NCI-H774 (cell line): ENCODE measurements around the gene SLC39A7.
"Not testable (repeated sequence)": the region's sequence is repeated elsewhere in the genome, so short reads cannot be mapped to it uniquely, and the experiment has no call there.

Experiments
- DNase-seq: peaks from one replicate; lab custom pipeline; 2025; lab: John Stamatoyannopoulos, UW

The SLC39A7 gene

DNA sequence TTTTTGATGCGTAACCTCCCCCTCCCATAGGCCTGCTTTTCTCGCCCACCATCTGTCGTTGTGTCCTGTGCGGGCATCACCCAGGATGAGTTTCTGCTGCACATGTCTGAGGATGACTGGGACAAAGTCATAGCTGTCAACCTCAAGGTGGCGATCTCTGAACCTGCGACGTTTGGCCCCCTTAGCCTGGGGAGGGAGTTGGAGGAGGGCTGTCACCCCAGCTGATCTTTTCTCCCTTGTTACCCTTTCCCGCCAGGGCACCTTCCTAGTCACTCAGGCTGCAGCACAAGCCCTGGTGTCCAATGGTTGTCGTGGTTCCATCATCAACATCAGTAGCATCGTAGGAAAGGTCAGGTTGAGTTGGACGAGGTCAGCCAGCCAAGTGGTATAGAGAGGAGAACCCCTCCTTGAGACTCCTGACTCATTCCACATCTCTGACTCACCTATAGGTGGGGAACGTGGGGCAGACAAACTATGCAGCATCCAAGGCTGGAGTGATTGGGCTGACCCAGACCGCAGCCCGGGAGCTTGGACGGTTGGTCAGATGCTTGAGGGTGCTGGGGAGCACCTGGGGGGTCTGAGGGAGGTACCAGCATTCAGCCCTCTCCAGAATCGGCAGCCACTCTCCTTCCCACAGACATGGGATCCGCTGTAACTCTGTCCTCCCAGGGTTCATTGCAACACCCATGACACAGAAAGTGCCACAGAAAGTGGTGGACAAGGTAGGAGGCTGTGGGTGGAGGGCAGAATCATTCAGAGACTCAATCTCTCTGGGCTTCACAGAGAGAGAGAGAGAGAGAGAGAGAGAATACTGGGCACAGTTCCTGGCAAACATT is 4.7 kb downstream of the SLC39A7 start:
- no peak for DNase-seq

DNA sequence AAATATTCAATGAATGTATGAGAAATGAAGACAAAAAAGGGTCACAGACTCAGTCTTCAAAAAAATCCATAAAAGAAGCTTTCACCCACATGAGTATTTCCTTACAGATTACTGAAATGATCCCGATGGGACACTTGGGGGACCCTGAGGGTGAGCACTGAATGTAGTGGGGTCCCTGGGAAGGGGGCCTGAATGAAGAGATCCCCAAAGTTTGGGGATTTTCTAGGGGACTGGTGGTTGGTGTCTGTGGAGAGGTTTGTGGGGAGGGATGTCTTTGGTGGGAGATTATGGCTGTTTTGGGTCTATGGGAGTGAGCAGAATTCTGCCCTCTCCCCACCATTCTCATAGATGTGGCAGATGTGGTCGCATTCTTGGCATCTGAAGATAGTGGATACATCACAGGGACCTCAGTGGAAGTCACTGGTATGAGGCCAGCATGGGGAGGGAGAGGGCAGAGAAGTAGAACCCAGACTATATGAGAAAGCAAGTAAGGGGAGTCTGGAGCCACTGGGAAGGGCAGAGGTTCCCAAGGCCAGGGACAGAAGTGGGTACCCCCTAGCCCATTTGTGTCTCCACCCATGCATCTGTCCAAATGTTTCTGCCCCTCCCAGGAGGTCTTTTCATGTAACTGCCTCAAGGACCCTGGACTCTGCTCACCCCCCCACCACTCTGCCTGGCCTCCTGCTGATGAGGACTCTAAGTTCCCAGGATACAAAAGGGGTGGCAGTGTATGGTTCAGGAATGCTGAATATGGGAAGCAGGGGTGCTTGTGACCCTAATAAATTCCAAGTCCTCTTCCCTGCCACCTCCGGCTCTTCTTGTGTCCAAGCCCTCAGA is 5.6 kb downstream of the SLC39A7 start:
- no peak for DNase-seq

DNA sequence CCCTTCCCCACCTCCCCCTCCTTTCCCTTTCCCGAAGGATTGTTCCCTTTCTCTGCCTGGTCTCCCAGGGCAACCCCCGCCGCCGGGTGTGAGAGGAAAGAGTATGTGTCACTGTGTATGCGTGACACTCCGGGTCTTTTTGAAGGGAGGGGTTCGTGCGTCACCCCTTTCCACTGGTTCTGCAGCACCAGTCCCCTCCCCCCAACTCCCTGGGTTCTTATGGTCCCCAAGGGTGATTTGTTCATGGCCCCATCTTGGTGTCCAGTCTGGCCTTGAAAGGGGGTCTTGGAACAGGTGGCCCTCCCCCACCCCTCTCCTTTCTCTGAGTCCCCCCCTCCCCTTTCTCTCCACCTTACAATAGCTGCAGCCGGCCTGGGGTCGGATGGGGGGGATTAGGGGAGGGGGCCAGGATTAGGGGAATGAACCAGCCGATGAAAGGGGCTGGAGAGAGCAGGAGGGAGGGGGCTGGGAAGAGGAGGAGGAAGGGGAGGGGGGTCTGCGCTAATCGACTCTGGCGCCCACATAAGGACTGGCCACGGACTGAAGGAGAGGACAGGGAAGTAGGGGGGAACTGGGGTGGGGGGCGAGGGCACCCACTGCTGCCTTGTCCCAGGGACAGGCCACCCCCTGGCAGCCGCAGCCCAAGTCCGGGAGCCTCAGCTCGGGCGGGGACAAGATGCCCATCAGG is 6.3 kb downstream of the SLC39A7 start:
- no peak for DNase-seq

DNA sequence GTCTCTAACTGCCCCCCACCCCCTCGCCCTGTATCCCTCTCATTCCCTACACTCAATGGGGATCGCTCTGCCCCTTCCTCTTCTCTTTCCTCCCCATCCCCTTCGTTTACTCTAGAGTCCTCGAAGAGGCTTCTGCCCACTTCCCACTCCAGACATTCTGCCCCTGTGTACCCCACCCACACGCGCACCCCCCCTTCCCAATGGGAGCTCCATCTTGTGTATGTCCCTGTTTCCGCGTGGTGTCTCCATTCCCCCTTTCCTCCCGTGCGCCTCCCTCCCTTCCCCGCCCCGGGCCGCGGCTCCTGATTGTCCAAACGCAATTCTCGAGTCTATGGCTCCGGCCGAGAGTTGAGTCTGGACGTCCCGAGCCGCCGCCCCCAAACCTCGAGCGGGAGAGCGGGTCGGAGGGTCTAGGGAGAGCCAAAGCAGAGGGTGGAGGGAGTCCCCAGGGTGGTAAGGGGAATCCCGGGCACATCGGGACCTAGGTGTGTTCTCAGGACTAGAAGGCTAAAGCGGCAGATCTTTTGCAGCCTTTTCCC is 7.0 kb downstream of the SLC39A7 start:
- DNase-seq: no peak

DNA sequence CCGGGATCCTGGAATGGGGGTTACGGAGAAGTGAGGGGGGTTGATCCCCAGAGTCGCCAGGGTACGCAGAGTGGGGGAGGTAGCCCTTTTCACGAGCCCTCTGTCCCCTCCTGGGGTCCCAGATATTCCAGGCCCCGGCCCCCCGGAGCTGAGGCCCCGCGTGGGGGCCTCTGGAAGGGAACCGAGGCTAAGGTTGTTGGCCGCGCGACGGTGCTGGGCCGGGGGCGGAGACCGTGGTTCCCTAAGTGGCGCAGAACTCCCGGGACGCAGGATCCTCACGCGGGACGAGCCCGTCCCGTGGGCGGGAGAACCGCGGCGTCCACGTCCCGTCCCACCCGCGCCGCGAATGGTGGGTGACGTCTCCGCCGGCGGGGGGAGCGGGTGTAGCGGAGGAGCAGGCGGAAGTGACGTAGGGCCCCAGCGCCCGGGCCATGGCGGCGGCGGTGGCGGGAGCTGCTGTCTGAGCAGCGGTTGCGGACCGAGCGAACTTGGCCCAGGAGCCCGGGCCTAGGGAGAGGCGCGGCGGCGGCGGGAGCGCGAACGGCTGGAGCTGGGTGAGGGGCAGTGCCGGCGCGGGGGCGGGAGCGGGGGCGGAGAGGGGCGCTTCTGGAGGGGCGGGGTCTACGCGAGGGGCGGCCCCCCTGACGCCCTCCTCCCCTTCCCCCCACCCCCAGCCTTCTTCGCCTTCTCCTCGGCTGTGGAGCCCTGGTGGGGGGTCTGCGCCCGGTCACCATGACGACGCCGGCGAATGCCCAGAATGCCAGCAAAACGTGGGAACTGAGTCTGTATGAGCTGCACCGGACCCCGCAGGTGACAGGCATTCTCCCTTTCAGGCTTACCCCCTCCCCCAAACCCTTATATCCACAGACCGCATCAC is 7.7 kb downstream of the SLC39A7 start, which contains the start of gene RING1:
RING1 (plus strand) TSS at position 410 of the 877 bp plus-strand sequence; CDS start at position 733, 323 bp downstream.
- DNase-seq: peak; percentile 73

DNA sequence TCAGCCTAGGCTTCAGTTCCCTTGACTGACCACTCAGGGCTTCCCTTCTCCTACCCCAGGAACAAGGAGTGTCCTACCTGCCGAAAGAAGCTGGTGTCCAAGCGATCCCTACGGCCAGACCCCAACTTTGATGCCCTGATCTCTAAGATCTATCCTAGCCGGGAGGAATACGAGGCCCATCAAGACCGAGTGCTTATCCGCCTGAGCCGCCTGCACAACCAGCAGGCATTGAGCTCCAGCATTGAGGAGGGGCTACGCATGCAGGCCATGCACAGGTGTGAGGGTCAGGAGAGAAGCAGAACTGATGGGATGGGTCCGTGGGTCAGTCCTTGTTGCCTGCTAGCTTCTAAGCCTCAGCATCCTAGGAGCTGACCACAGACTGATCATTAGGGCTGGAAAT is 9.2 kb downstream of the SLC39A7 start:
- DNase-seq: no peak

DNA sequence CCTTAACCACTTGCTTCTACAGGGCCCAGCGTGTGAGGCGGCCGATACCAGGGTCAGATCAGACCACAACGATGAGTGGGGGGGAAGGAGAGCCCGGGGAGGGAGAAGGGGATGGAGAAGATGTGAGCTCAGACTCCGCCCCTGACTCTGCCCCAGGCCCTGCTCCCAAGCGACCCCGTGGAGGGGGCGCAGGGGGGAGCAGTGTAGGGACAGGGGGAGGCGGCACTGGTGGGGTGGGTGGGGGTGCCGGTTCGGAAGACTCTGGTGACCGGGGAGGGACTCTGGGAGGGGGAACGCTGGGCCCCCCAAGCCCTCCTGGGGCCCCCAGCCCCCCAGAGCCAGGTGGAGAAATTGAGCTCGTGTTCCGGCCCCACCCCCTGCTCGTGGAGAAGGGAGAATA is 10.5 kb downstream of the SLC39A7 start:
- DNase-seq: no peak

- no peak for DNase-seq
These were observed 11.2 kb downstream of the SLC39A7 start for GRCh38 chr6:33211666-33212422.

DNA sequence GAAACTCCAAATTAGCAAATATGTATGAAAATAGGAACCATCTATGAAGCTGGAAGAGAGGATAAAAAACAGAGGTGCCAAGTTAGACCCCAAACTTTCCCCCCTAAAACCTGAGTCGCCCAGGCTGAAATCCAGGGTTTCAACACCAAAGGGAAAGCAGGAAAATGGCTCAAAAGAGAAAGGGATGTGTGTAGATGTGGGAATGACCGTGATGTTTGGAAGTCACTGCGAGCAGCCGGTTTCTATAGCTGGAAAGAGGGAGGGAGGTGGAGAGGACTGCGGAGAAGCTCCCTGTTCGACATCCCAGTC is 12.1 kb downstream of the SLC39A7 start:
- no peak for DNase-seq

DNA sequence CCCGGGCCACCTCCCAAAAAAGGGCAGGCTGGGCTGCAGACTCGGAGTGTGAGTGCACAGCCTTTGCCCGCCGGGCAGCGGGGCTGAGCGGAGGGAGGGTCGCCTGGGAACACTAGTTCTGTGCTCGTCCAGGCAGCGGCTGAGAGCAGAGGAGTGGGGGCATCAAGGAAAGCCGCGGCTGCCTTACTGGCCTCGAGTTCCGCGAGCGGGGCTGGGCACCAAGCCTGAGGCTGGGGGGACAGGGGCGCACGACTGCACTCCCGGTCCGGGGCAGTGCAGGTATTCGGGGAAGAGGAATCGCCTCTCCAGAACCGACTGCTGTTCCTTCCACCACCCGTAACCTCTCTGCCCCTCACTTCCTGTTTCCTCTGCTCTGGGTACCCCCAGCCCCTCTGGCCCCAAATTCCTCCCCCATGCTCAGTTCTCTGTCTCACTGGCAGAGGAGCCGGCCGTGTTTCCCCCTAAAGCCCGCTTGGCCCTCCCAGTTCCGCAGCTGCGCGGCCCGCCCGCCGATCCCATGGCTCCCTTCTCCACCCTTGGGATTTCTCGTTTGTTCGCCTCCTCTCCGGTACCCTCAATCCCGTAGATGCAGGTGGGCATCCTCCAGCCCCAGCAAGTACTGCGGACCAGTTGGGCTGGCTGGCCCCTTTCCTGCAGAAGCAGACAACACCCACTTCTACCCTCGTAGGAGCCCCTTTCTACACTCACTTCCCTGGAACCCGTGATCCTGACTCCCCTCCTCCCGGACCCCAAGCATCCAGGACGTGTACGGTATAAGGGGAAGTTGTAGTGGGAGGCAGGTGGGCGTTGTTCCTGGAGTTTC is 12.7 kb downstream of the SLC39A7 start:
- no peak for DNase-seq

DNA sequence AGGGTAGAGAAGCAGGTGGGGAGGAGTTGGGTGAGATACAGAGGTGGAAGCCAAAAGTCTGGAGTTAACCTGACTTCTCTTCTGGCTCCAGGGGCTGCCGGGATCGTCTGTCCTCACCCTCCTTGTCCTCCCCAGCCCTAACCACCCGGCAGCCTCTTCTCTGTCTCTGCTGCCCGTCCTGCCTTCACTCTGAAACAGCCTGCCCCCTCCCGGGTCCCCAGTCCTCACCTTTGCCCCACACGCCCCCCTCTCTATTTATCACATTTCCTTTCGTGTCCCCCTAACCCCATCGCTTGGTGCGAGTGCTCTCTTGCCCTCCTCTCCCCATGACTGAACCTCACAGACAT is 13.3 kb downstream of the SLC39A7 start:
- DNase-seq: no peak

- no peak for DNase-seq
These were observed 14.8 kb downstream of the SLC39A7 start for GRCh38 chr6:33215271-33216116.

GRCh38 chr6:33216117-33216649 is 15.5 kb downstream of the SLC39A7 start:
- no peak for DNase-seq

DNA sequence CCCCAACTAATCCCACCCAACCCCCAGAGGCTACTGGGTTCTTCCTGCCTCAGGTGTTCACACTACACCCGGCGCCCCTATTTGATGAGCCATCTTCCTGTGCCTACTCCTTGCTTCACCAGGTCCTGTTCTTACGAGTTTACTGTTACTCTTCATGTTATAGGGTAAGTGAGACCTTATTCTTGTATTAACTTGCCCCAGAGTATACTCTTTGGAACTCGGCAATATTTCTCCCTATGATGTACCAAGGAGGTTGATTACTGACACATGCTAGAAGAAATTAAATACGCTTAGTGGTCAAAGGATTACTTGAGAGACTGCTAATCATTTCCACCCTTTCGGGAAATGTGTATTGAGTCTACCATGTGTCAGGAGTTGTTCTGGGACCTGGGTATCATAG is 16.6 kb downstream of the SLC39A7 start:
- DNase-seq: no peak

DNA sequence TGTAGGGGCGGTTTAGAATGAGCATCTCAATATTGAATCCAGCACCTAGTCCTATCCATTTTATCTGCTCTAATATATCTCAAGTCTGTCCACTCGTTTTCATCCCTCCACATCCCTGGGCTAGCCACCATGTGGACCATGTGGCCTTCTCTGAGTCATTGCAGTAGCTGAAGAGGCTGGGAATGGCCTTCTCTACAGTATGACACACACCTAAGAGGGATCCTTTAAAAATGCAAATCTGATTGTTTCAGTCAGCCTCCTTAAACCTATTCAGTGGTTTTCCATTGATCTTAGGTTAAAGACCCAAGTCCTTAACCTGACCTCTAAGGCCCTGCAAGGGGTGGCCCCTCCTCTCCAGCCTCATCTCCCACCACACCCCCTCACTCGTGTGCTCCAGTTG is 17.0 kb downstream of the SLC39A7 start:
- no peak for DNase-seq

DNA sequence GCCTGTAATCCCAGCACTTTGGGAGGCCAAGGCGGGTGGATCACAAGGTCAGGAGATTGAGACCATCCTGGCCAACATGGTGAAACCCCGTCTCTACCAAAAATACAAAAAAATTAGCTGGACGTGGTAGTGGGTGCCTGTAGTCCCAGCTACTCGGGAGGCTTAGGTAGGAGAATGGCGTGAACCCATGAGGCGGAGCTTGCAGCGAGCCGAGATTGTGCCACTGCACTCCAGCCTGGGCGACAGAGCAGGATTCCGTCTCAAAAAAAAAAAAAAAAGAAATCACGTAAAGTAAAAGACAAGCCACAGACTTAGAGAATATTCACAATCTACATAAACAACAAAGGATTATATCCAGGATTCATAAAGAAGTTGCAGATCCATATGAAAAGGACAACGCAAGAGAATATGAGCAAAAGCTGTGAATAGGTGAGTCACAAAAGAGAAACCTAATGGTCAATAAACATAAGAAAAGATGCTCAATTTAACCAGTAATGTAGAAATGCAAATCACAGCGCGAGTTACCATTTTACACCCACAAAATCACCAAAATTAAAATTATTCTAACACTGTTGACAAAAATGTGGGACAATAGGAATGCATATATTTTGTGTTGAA is 25.9 kb downstream of the SLC39A7 start:
- DNase-seq: not testable (repeated sequence)

- DNase-seq: no peak
These were observed 34.6 kb downstream of the SLC39A7 start for GRCh38 chr6:33235221-33235634.

DNA sequence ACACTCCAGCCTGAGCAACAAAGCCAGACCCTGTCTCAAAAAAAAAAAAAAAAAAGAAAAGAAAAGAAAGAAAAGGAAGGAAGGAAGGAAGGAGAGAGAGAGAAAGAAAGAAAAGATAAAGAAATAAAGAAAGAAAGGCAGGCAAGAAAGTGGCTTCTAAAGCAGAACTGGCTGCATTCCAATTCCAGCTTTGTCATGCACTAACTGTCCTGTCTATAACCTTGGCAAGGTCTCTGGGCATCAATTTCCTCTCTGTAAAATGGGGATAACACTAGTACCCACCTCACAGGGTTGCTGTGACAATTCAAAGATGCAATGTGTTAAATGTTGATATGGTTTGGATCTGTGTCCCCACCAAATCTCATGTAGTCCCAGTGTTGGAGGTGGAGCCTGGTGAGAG is 35.7 kb downstream of the SLC39A7 start:
- no peak for DNase-seq
